ENCODE results near the gene QRFP. TPM values are rescaled to one million over a fixed set of nuclear protein-coding genes. Genes with fewer than 3 reads are reported as not detected.

QRFP gene
- total RNA-seq, 1 experiment from 2014 or later = not detected

GRCh38 chr9:130864541-130864940, 32.1 kb downstream of the QRFP start:
- no peak overlapping the region for H3K4ac ChIP-seq (ENCODE audit: low read depth, low read length)
- no peaks in the 10 kb centered on the region for H3K79me1 ChIP-seq (ENCODE audit: insufficient read depth, low read depth, low read length, poor library complexity, severe bottlenecking)
- no peak overlapping the region for H3K4me2 ChIP-seq (ENCODE audit: insufficient read depth, insufficient read length, low read length)
- H3K18ac ChIP-seq (ENCODE audit: insufficient read length, low read depth, low read length) = no peak overlapping the region
- H2BK12ac ChIP-seq (ENCODE audit: insufficient read length, low read depth, low read length) = no peak overlapping the region
- peaks cover 13 to 45% (median 42%) of the 10 kb centered on the region in 3 experiments; a peak in 6 of 7 replicates for H3K36me3 Mint-ChIP-seq (ENCODE audit: insufficient read depth in 1 of 3, low read depth in 3 of 3)
- no peak overlapping the region for H2BK20ac ChIP-seq (ENCODE audit: low read depth, low read length, poor library complexity, severe bottlenecking)
- H3K27ac ChIP-seq (ENCODE audit: insufficient read length, low read depth, low read length) = no peak overlapping the region
- no peaks in the 10 kb centered on the region for H3K27me3 Mint-ChIP-seq (ENCODE audit: low read depth)
- no peaks in the 10 kb centered on the region for H4K20me1 ChIP-seq (ENCODE audit: control insufficient read depth, insufficient read depth, insufficient read length)
- no peak overlapping the region for H2AFZ ChIP-seq (ENCODE audit: low read length)
- H3K9me3 ChIP-seq (ENCODE audit: control insufficient read depth, low read depth, low read length) = no peaks in the 10 kb centered on the region
- no peak overlapping the region for H3K9ac ChIP-seq (ENCODE audit: extremely low read depth, insufficient read length, low read length)
- no peak overlapping the region for H2BK15ac ChIP-seq (ENCODE audit: low read depth, low read length)
- H4K91ac ChIP-seq (ENCODE audit: insufficient read length, low read depth, low read length) = no peak overlapping the region
- no peak overlapping the region for H2BK5ac ChIP-seq (ENCODE audit: insufficient read length, low read length)
- no peaks in the 10 kb centered on the region for H3K23me2 ChIP-seq (ENCODE audit: insufficient read length, low read depth, low read length, poor library complexity, severe bottlenecking)
- no peak overlapping the region for H3K23ac ChIP-seq (ENCODE audit: insufficient read length, low read depth, low read length)
- H3K4me1 ChIP-seq (ENCODE audit: insufficient read depth, low read length) = 0 out of 2 replicates have a peak, but pooled peaks cover 2% of the 10 kb centered on the region
- H3K14ac ChIP-seq (ENCODE audit: insufficient read depth, low read length) = no peak overlapping the region
- no peak overlapping the region for H3K56ac ChIP-seq (ENCODE audit: insufficient read length, low read depth, low read length)
- no peak overlapping the region for H2BK120ac ChIP-seq (ENCODE audit: low read depth, low read length, poor library complexity, severe bottlenecking)
- H3K27ac Mint-ChIP-seq = no peak overlapping the region; a peak in 1 of 7 replicates
- no peaks in the 10 kb centered on the region for H3K27me3 ChIP-seq (ENCODE audit: insufficient read depth, low read length)
- no peak overlapping the region for H3T11ph ChIP-seq (ENCODE audit: low read length)
- TF ChIP-seq, protein P1, sequence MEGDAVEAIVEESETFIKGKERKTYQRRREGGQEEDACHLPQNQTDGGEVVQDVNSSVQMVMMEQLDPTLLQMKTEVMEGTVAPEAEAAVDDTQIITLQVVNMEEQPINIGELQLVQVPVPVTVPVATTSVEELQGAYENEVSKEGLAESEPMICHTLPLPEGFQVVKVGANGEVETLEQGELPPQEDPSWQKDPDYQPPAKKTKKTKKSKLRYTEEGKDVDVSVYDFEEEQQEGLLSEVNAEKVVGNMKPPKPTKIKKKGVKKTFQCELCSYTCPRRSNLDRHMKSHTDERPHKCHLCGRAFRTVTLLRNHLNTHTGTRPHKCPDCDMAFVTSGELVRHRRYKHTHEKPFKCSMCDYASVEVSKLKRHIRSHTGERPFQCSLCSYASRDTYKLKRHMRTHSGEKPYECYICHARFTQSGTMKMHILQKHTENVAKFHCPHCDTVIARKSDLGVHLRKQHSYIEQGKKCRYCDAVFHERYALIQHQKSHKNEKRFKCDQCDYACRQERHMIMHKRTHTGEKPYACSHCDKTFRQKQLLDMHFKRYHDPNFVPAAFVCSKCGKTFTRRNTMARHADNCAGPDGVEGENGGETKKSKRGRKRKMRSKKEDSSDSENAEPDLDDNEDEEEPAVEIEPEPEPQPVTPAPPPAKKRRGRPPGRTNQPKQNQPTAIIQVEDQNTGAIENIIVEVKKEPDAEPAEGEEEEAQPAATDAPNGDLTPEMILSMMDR (conservative IDR thresholded peaks at IDR 0.05) = no peak
- no peak overlapping the region for H3K4me3 Mint-ChIP-seq
- H4K8ac ChIP-seq (replicated peaks; ENCODE audit: insufficient read length, low read depth, low read length) = no peak overlapping the region
- no peak overlapping the region for H4K5ac ChIP-seq (ENCODE audit: insufficient read length, low read depth, low read length)
- H3K79me2 ChIP-seq (ENCODE audit: insufficient read depth, low read length) = peaks cover 2% of the 10 kb centered on the region; the same call in 1 of the 2 replicates
- WGBS (ENCODE audit: extremely low coverage, insufficient read length, low lambda C conversion rate) = no CpG with 5 or more reads among the region's 6 CpGs
- H3K4me1 Mint-ChIP-seq = peaks cover 7 to 9% of the 10 kb centered on the region in 2 experiments; a peak in 3 of 4 replicates
- no peak overlapping the region for H2AK5ac ChIP-seq (ENCODE audit: insufficient read length, low read length)
- H3K9me3 Mint-ChIP-seq = no peaks in the 10 kb centered on the region
- DNase-seq = no peak
